Hypothalamus (tissue), 51 donors: ENCODE results near the gene CPNE5.

Experiments used
- DNase-seq, 51 donors: peaks; one replicate each; lab custom pipeline; 2025; lab: John Stamatoyannopoulos, UW

Gene CPNE5

DNA sequence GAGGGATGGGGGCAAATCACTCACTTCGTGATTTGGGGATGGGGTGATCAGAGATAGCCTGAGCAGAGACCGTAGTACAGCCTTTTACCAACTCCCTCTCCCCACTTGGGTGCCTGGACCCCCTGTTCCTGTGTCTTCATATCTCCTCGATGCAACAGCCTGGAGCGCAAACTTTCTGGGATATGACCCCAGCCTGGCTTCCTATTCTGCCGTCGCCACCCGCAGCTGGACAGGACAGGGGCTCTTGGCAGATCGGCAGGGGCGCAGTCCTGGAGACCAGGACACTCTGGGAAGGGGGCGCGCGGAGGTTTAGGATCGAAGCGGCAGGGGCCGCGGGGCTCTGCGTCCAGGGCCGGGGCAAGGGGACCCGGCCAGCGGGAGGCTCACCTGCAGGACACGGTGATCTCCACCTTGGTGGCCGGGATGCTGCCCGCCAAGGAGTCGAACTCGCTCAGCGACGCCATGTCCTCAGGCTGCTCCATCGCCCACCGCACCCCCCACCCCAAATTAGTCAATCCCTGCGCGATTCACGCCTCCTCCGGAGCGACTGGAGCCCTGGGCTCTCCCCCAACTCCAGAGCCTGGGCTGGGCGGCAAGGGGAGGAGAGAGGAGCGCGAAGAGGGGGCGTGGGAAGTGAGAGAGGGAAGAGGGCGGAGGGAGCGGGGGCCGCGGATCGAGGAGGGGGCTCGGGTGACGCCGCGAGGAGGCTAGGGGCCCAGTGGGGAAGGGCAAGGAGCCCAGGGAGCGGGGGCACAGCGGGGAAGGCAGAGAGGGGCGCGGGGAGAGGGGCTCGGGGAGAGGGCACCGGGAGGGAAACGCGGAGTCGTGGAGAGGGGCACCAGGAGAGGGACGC, at the start of gene CPNE5:
Gene CPNE5 (minus strand): TSS at position 549 of the 853 bp plus-strand sequence. CDS start 67 bp downstream, at position 482.
- DNase-seq: peak in 10 of 51 donors; percentile 12 to 56 (median 26)

DNA sequence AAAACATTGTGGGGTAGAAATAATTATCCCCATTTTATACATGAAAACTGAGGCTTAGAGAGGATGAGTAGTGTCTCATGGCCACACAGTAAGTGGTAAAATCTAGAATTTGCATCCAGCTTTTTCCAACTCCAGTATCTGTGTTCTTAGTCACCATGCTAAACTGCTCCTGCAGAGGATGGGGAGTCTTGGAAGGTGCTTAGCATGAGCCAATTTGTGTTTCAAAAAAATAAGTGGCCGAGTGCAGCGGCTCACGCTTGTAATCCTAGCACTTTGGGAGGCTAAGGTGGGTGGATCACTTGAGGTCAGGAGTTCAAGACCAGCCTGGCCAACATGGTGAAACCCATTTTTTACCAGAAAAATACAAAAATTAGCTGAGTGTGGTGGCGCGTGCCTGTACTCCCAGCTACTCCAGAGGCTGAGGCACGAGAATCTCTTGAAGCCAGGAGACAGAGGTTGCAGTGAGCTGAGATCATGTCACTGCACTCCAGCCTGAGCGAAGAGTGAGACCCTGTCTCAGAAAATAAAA, 48.9 kb upstream of the CPNE5 start:
- DNase-seq: no peak

DNA sequence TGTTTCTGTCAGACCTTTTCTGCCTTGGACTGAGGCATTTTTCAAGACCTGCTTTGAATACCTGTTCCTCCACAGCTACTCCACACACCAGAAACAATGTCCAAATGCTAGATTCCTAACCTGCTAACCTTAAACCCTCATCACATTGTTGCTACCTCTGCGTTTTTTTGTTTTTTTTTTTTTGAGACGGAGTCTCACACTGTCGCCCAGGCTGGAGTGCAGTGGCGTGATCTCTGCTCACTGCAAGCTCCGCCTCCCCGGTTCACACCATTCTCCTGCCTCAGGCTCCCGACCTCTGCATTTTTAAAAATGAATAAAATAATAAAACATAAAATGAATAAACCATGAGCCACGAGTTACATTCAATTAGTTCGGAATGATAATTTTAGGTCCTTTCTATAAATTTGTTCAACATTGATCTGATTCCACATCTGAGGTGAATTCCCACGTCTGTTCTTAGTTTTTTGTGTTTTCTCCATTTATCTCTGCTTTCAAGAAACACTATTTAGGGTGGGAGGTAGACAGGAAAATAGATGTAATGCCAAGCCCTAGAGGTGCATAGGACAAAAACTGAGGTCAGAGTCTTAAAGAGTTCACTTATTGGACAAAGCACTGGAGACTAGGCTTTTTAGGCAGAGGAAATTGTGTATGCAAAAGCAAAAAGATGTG, 47.8 kb upstream of the CPNE5 start:
- no peak for DNase-seq

DNA sequence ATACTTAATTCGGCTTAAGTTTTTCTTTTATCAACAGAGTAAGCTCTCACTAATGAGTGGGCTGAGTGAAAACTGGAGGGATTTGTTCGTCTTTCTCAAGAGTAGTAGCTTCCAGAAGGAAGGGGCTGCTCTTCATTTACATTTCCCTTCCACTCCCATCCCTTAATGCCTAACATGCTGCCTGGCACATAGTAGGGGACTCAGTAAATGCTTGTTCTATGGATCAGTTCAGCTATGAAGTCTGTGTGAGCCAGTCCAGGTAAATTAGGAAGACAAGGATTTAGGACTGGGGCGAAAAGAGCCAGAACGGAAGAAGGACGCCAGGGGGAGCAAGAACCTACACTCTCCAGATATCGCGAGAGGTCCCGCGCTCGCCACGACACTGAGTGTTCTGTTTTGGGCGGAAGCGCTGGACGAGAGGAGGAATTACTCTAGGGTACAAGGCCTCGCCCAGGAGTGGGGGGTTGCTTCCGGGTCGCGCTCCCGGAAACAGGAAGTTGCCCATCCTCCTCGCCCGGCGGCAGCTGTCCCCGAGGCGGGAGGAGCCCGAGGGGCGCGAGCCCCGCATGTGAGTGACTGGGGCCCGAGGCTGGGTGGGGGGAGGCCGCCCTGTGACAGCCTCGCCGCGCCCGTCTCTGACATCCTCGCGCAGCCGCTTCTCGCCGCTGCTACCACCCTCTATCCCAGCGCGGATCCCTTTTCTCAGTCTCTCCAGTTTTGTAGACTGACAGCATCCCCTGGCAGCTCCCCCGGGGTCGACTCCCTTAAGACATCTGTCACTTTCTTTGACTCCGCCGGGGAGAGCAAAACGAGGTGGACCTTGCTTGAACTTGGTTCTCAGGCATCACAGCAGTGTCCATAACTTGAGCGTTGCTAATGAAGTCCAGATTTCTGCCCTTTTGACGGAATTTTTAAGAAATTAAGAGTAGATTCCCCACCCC, 46.5 kb upstream of the CPNE5 start, which contains the start of gene C6orf89:
Gene C6orf89 (plus strand): TSS at position 492 of the 941 bp plus-strand sequence. CDS start 13,493 bp downstream, outside the sequence.
- DNase-seq: peak; percentile 58 to 99 (median 96)

DNA sequence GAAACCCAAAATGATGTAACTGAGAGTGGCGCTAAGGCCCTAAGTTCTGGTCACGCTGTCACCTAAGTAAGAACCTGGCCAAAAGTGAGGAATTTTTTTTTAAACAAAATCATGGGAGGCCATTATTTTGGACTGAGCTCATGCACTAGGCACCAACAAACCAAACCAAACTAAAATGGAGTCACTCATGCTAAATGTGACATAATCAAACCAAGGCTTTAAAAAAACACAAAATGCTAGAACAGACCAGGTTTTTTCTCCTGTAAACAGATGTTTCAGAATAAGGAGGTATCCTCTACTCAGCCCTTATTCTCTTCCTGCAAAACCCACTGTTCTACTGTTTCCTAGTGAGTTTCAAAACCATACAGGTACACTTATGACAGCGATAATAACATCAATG, 45.4 kb upstream of the CPNE5 start:
- DNase-seq: no peak

DNA sequence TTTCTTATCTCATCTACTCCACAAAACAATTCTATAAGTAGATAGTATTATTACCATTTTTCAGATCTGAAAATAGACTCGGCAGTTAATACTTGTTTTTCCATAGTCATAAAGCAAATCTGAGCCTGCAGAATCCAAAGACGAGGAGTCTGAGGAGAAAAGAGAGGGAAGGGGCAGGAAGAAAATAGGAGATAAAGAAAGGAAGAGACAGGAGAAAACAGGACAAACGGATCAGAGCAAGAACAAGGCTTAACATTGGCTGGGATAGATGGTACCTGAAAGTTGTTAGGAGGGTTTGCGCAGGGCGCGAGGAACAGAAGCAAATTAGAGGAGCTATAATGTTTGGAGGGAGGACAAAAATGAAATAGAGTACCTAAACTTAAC, 36.0 kb upstream of the CPNE5 start:
- peak in 1 of 51 donors; percentile 51 for DNase-seq

DNA sequence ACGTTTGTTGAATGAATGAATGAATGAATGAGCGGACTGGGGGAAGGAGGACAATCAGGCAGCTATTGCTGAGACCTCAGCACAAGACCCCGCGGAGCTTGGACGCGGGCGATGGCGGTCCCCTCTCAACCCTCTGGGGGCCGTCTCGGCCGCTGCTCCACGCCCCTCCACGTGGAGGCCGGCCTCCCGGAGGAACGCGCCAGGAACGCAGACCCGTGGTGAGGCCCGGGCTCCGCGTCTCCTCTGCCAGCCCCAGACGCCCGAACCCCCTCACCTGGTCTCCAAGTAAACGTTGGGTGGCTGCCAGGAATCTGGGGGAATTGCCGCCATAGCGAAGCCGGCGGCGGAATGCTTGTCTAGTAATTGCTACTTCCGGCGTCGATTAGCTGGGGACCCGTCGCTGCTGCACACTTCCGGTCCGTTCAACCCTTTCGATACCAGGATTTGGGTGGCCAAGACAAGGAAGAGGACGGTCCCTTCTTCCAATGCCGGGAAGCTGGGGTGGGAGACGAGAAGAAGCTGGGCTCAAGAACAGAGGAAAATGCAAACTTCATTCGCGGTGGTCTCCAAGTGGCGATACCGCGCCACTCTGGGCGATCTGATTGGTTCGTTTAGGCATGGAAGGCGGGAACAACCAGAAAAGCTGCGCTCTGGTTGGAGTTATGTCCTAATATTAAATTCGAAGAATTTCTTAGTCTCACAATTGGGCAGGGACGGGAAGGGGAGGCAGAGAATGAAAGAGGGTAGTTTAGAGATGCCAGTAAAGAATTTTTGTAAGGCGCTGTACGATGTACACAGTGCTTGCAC, 35.4 kb upstream of the CPNE5 start, which contains the start of gene PPIL1:
Gene PPIL1 (minus strand): TSS at position 361 of the 807 bp plus-strand sequence. CDS start 31 bp downstream, at position 330.
- peak; percentile 44 to 97 (median 76) for DNase-seq

DNA sequence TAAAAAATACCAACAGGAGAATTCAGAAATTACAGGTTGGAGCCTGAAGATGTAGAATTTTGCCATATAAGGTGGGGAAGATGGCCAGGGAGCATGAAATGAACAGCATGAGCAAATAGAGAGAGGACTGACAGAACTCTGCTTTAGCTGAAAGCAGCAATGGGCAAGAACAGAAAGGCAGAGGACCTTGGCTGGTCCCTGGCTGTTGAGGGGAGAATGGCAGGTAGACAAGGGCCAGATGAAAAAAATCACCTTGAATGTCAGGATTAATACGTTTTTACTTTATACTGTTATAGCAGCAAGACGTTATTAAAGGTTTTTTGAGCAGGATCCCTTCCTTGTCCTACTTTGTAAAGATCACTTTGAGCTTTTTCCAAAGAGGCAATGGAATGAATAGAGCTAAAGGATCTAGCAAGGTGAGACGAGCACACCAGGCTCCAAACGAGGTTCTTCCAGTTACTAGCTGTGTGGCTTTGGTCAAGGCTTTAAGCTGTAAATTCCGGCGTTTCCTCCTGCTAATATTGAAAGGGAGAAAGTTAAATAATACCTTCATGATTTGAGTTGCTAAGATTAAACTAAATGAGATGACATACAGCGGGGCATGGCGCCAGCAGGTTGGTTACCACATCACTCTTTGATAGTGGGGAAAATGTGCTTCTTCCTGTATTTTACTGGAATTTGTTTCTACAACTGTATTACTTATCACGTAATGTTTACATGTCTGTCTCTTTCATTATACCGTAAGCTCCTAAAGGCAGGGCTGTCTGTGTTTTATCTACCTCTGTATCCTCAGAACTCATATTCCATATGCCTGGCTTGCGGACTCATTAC, 34.6 kb upstream of the CPNE5 start:
- no peak for DNase-seq

DNA sequence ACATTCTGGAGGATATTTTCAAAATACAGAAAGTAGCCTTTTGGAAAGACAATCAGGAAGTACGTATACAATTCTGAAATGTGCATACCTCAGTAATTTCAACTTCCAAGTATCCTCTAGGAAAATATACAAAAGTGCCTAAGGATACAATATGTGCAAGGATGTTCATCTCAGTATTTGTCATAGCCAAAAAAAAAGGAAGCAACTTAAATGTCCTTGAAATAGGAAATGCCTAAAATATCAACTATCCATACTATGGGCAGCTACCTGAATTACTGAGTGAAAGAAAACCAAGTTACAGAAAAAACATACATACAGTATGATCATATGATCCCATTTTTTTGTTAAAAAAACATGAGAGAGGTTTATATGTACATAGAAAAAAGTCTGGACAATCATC, 33.9 kb upstream of the CPNE5 start:
- no peak for DNase-seq

DNA sequence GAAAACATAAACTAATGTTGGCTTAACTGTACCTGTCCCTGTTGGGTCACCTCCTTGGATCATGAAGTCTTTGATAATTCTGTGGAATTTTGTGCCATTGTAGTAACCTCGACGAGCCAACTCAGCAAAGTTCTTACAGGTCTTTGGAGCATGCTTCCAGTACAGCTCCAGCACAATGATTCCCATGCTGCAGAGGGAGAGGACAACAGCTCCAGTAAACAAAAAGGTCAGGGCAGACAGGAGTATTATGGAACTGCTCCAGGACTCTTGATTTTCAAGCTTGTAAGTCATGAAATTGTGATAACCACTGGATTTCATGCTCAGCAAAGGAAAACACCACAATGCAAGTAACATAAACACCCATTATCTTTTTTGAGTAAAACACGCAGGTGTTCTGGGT, 32.4 kb upstream of the CPNE5 start:
- DNase-seq: no peak

DNA sequence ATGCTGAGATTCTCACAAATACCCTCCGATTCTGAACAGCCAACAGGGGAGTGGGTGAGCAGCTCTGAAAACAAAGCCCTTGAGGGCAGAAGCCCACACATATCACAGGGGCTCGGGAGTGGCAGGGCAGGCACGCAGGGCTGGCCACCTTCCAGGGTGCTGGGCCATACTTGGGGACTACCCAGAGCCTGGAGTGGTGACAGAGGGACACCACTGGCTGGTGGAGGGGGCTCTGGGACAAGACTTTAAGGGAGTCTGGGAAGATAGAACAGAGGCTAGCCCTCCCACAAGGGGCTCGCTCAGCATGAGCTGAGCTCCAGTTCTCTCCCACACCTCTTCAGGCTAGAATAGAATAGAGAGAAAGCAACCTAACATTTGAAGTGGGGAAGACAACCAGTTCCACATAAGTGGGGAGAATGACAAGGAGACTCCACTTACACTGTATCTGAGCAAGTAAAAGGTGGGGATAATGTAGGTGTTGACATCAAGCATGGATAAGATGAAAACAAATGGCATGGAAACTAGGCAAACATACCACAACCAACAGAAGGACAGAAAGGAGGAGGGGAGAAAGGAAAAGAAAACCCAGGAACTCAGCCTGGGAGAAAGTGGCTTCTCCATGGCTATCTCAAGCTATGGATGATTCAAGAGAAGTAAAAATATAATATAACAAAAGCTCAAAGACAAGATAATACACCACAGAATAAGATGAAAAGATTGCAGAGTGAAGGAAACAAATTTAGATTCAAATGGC, 28.4 kb upstream of the CPNE5 start:
- no peak for DNase-seq

DNA sequence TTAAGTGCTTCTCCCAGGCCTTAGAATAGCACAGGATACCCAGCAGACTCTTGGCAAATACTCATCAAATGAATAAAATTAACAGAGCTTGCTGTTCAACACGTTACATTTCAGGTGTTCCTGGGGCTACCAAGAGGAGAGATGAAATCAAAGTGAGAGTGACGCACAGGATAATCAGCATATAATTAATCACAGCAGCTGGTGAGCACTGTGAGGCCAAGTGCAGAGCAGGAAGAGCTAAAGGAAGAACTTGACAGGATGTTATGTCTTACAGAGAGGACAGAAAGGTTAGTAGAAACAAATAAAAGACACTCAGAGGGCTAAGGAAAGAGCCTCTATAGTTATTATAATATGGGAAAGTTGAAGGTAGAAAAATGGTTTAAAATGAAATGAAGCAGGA, 26.6 kb upstream of the CPNE5 start:
- peak in 1 of 51 donors; percentile 40 for DNase-seq

DNA sequence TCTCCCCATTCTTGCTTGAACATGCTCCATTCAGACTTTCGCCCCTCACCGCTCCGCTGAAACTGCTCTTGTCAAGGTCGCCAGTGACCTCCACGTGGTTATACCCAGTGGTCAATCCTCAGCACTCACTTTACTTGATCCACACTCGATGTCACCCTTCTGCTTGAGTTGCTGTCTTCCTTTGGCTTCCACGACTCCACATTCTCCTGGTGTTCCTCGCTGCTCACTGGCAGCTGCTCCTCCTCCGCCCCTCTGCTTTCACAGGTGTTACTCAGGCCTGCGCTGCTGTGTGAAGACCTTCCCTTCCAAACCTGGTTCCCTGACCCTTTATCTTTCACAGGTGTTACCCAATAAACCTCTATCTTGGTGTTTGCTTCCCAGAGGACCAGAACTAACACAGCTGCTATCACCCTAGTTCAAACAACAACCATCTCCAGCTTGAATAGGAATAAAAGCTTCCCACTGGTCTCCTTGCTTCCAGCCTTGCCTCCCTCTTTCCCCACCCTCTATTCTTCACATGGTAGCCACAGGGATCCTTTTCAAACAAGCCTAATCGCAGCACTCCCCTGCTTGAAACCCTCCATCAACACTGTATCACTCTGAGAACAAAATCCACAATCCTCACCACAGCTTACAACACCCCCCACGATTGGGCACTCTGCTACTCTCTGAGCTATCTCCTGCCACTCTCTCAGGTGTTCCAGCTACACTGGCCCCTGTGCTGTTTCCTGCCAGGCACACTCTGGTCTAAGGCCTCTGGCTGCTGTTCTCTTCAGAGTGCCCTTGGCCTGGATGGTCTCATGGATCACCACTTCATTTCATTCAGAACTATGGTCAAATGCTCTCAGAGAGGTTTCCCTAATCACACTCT, 24.7 kb upstream of the CPNE5 start:
- no peak for DNase-seq

DNA sequence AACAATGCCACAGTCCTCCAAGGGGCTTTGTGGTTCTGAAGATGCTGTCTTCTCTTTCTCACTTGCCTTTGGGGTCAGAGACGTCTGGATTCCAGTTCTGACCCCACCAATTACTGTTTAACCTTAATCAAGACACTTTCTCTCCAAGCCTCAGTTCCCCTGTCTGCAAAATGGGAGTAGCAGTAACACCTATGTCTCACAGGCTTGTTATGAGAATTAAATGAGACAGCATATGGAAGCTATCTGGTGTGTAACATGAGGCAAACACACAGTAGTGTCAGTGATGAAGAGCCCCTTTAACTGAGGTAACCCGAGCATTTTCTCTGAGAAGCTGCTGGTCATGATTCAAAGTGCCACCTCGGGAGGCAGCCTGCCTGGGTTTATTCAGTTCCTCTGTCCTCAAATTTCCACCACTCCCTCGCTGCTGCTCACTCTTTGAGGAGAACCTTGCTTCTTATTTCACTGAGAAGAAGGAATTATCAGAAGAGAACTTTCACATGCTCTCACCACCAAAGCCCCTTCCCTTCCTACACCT, 23.7 kb upstream of the CPNE5 start:
- no peak for DNase-seq

DNA sequence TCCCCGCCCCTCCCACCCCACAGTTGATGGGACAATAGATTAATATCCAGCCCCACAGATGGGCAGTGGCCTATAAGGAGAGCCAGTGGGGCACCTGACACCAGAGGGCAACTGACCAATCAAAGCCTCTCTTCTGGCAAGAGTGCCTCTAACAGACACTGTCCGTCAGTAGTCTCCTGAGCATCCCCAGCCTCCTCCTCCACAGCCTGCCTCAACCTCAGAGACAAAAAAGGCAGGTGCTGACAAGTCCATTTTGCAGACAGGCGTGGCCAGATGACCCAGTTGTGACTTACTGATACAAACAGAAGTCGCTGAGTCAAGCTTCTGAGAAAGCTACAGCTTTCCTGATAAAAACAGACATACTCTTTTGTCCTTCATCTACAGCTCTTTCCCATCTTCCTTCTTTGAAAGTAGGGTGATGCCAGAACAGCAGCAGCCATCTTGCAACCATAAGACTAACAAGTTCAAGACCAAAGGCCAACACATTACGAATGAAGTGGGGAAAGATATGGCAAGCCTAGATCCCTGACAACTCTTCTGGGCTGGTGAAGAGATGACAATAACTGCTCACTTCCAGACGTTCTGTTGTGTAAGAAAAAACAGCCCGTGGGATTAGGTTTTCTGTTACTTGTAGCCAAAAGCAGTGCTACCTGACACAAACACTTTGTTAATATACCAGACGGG, 23.1 kb upstream of the CPNE5 start:
- DNase-seq: no peak

DNA sequence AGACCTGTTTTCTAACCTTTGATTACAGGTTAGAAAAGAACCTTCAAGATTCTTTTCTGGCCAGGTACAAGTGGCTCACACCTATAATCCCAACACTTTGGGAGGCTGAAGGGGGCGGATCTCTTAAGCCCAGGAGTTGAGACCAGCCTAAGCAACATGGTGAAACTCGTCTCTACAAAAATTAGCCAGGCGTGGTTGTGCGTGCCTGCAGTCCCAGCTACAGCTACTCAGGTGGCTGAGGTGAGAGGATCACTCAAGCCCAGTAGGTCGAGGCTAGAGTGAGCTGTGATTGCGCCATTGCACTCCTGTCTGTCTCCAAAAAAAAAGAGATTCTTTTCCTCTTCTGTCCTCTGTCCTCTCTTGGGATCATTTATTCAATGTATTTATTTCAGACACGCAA, 20.9 kb upstream of the CPNE5 start:
- DNase-seq: no peak
